SK-N-SH (cell line): ENCODE results near the gene YBX1. TPM values are rescaled to one million over a fixed set of nuclear protein-coding genes. Genes with fewer than 3 reads are reported as not detected.
"Not testable (repeated sequence)": the region's sequence is repeated elsewhere in the genome, so short reads cannot be mapped to it uniquely, and the experiment has no call there.

ENCODE experiments used
- CTCF ChIA-PET: fragments of 300-600, 350-600 bp; formaldehyde crosslinking; extraction: SDS; loops from one replicate; lab custom pipeline; 2021; lab: Yijun Ruan, JAX
- POLR2A ChIA-PET: fragments of 350-600 bp; sonication (Branson Sonifier 250); formaldehyde crosslinking; extraction: SDS; loops from one replicate; lab custom pipeline; 2020; ENCODE audit warnings: antibody characterized with exemption, inconsistent platforms; lab: Yijun Ruan, JAX
- DNase-seq: peaks from one replicate; pipeline ENCODE4 v3.0.0; 2012
- H2AFZ ChIP-seq: fragments of 200-600 bp; sonication (generic); 2 replicates; pipeline ENCODE4 v1.8.1; 2016; ENCODE audit warnings: antibody characterized with exemption, mild to moderate bottlenecking, low read depth
- H3F3A ChIP-seq: fragments of 200-600 bp; sonication (generic); replicated peaks from 2 replicates; pipeline ENCODE3; 2016; ENCODE audit warnings: antibody characterized with exemption, mild to moderate bottlenecking; ENCODE audit not compliant: insufficient read depth
- H3K27ac ChIP-seq, 2 experiments: fragments of 200-500 bp in 1 of 2; fragments of 200-600 bp in 1 of 2; sonication (Bioruptor generic) in 1 of 2; sonication (generic), shearing (Covaris generic) in 1 of 2; 2 replicates each; pipeline versions ENCODE4 v1.5.1 to v1.6.1; 2014 to 2016; ENCODE audit warnings: low read depth in 2 of 2, inconsistent platforms in 1 of 2, low read length in 1 of 2, mild to moderate bottlenecking in 1 of 2, mixed read lengths in 1 of 2
- H3K27me3 ChIP-seq: fragments of 200-600 bp; sonication (generic), shearing (Covaris generic); 2 replicates; pipeline ENCODE4 v1.6.1; 2016; ENCODE audit warnings: mixed run types; ENCODE audit not compliant: insufficient read depth
- H3K36me3 ChIP-seq, 2 experiments: fragments of 200-500 bp in 1 of 2; fragments of 200-600 bp in 1 of 2; sonication (Bioruptor generic) in 1 of 2; sonication (generic) in 1 of 2; replicated peaks in 1 of 2; 2 replicates each; pipeline versions ENCODE3 to v1.5.1; 2014 to 2016; ENCODE audit warnings: low read length in 1 of 2, mild to moderate bottlenecking in 1 of 2; ENCODE audit not compliant: insufficient read depth in 2 of 2, control insufficient read depth in 1 of 2
- H3K4me1 ChIP-seq, 2 experiments: fragments of 200-500 bp in 1 of 2; fragments of 200-600 bp in 1 of 2; sonication (Bioruptor generic) in 1 of 2; sonication (generic), shearing (Covaris generic) in 1 of 2; 2 replicates each; pipeline versions ENCODE4 v1.5.1 to v1.6.1; 2014 to 2016; ENCODE audit warnings: low read depth in 1 of 2, low read length in 1 of 2, mixed run types in 1 of 2; ENCODE audit not compliant: insufficient read depth in 2 of 2, control insufficient read depth in 1 of 2
- H3K4me2 ChIP-seq: fragments of 200-600 bp; sonication (generic), shearing (Covaris generic); 2 replicates; pipeline ENCODE4 v1.6.1; 2017; ENCODE audit warnings: mixed run types
- H3K4me3 ChIP-seq, 2 experiments: fragments of 200-500 bp in 1 of 2; fragments of 200-600 bp in 1 of 2; sonication (Bioruptor generic) in 1 of 2; sonication (generic), shearing (Covaris generic) in 1 of 2; 2 replicates each; pipeline versions ENCODE4 v1.5.1 to v1.8.1; 2014 to 2016; ENCODE audit warnings: low read depth in 2 of 2, inconsistent platforms in 1 of 2, low read length in 1 of 2, mild to moderate bottlenecking in 1 of 2, mixed read lengths in 1 of 2, moderate library complexity in 1 of 2
- H3K79me2 ChIP-seq: fragments of 200-600 bp; sonication (generic); 2 replicates; pipeline ENCODE4 v1.8.1; 2017; ENCODE audit warnings: mild to moderate bottlenecking; ENCODE audit not compliant: insufficient read depth
- H3K9ac ChIP-seq: fragments of 200-600 bp; sonication (generic); 2 replicates; pipeline ENCODE4 v1.6.1; 2017; ENCODE audit warnings: mixed run types
- H3K9me2 ChIP-seq: fragments of 200-600 bp; sonication (generic); 2 replicates; pipeline ENCODE4 v1.6.1; 2017; ENCODE audit warnings: mixed run types
- H3K9me3 ChIP-seq: fragments of 200-600 bp; sonication (generic); 2 replicates; pipeline ENCODE4 v1.6.1; 2017; ENCODE audit warnings: mixed run types, mild to moderate bottlenecking, moderate library complexity
- H4K20me1 ChIP-seq: fragments of 200-600 bp; sonication (generic); 2 replicates; pipeline ENCODE4 v1.6.1; 2017; ENCODE audit warnings: mild to moderate bottlenecking, mixed run types; ENCODE audit not compliant: insufficient read depth
- ELF1 ChIP-seq: IDR thresholded peaks from 2 replicates; pipeline ENCODE4 v1.4.0; 2012
- EZH2phosphoT487 ChIP-seq: fragments of 200-600 bp; sonication (generic); IDR thresholded peaks from 2 replicates; pipeline ENCODE4 v1.6.1; 2017; ENCODE audit warnings: low read depth, mixed run types, mild to moderate bottlenecking, antibody characterized with exemption, moderate library complexity, borderline replicate concordance
- FOSL2 ChIP-seq: IDR thresholded peaks from 2 replicates; pipeline ENCODE4 v1.4.0; 2012; ENCODE audit warnings: low read depth, mild to moderate bottlenecking, moderate library complexity, borderline replicate concordance
- GABPA ChIP-seq: IDR thresholded peaks from 2 replicates; pipeline ENCODE4 v1.4.0; 2012; ENCODE audit warnings: low read depth, mild to moderate bottlenecking
- GATA2 ChIP-seq: sonication (generic); formaldehyde crosslinking; IDR thresholded peaks from 2 replicates; pipeline ENCODE4 v1.5.0; 2020; ENCODE audit warnings: mild to moderate bottlenecking, missing genetic modification reagents
- IRF3 ChIP-seq: fragments of 150-350 bp; IDR thresholded peaks from 2 replicates; pipeline ENCODE4 v1.6.1; 2016; ENCODE audit warnings: mild to moderate bottlenecking, low read depth, low read length
- MEF2A ChIP-seq: IDR thresholded peaks from 2 replicates; pipeline ENCODE4 v1.4.0; 2012; ENCODE audit warnings: low read depth, borderline replicate concordance
- NRF1 ChIP-seq: IDR thresholded peaks from 2 replicates; pipeline ENCODE4 v1.6.1; 2012; ENCODE audit warnings: low read depth, mild to moderate bottlenecking, low read length
- PBX3 ChIP-seq: IDR thresholded peaks from 2 replicates; pipeline ENCODE4; 2012
- POLR2AphosphoS5 ChIP-seq: IDR thresholded peaks from 2 replicates; pipeline ENCODE4 v1.6.1; 2012; ENCODE audit warnings: low read depth, low read length
- RAD21 ChIP-seq: IDR thresholded peaks from 2 replicates; pipeline ENCODE4 v1.6.1; 2012; ENCODE audit warnings: mild to moderate bottlenecking, low read length
- REST ChIP-seq: IDR thresholded peaks from 2 replicates; pipeline ENCODE4 v1.6.1; 2012; ENCODE audit warnings: mild to moderate bottlenecking, low read depth, low read length, moderate library complexity
- TCF12 ChIP-seq: IDR thresholded peaks from 2 replicates; pipeline ENCODE4 v1.4.0; 2012
- USF1 ChIP-seq: IDR thresholded peaks from 2 replicates; pipeline ENCODE4 v1.4.0; 2012; ENCODE audit warnings: low read depth, borderline replicate concordance
- YY1 ChIP-seq: IDR thresholded peaks from 2 replicates; pipeline ENCODE4 v1.4.0; 2012; ENCODE audit warnings: low read depth, mild to moderate bottlenecking
- WGBS: methylation state at CpG from one replicate; pipeline ENCODE4 v1.1.6; 2017; ENCODE audit warnings: low lambda C conversion rate; 5-methylcytosine and 5-hydroxymethylcytosine counted together
- polyA plus RNA-seq, 3 experiments: library from polyadenylated mRNA; depleted of rRNA; stranded (reverse); fragments of >200 nt; gene quantifications; 2 replicates each; pipeline ENCODE4 v1.2.3, GENCODE V29; 2012

Gene YBX1
- polyA plus RNA-seq, 1 of the 3 experiments (the other 2 are of a cell fraction), result 592 TPM

- H3K4me1 ChIP-seq, result no peaks in the 10 kb centered on the region
- no peak overlapping the region for H2AFZ ChIP-seq
- no peaks in the 10 kb centered on the region for H3K27me3 ChIP-seq
- ChIA-PET CTCF (no interaction called here), POLR2A (no interaction called here)
- H3K9me2 ChIP-seq, result no peaks in the 10 kb centered on the region
- peaks cover 4 to 52% of the 10 kb centered on the region in 2 experiments for H3K36me3 ChIP-seq
- H3K9ac ChIP-seq, result no peak overlapping the region
- TF ChIP-seq NRF1, result no peak
- TF ChIP-seq REST, result no peak
- no peak for TF ChIP-seq ELF1
- TF ChIP-seq POLR2AphosphoS5, result no peak
- H3K4me2 ChIP-seq, result no peak overlapping the region
- H4K20me1 ChIP-seq, result no peaks in the 10 kb centered on the region
- no peak overlapping the region for H3K27ac ChIP-seq
- H3K79me2 ChIP-seq, result peaks cover 37% of the 10 kb centered on the region
- H3K4me3 ChIP-seq, result no peak overlapping the region
- DNase-seq, result no peak
- H3F3A ChIP-seq, result peaks cover 5% of the 10 kb centered on the region
- H3K9me3 ChIP-seq, result peaks cover 13% of the 10 kb centered on the region; the same call in 1 of the 2 replicates
Measured at GRCh38 chr1:42713293-42713692, 31.1 kb downstream of the YBX1 start.

- Histone ChIP-seq H3K36me3 (peaks cover 4 to 51% of the 10 kb centered on the region in 2 experiments), H3K79me2 (peaks cover 37% of the 10 kb centered on the region), H3K9me3 (peaks cover 13% of the 10 kb centered on the region; the same call in 1 of the 2 replicates)
- H3K4me2 ChIP-seq, H3K9me2 ChIP-seq, H2AFZ ChIP-seq, CTCF ChIA-PET, H3F3A ChIP-seq, H3K4me3 ChIP-seq, H3K4me1 ChIP-seq, DNase-seq, H3K27ac ChIP-seq, H3K9ac ChIP-seq, POLR2A ChIA-PET, H4K20me1 ChIP-seq, H3K27me3 ChIP-seq: not testable (repeated sequence)
Measured at GRCh38 chr1:42714441-42714840, 32.2 kb downstream of the YBX1 start.

GRCh38 chr1:42720868-42721267 is 38.6 kb downstream of the YBX1 start:
- Histone ChIP-seq H3K79me2 (no peaks in the 10 kb centered on the region), H3K27ac (no peak overlapping the region), H3K9me2 (no peaks in the 10 kb centered on the region), H3K27me3 (no peaks in the 10 kb centered on the region), H3K4me1 (no peaks in the 10 kb centered on the region), H4K20me1 (no peaks in the 10 kb centered on the region), H3K36me3 (no peaks in the 10 kb centered on the region), H3K4me2 (no peak overlapping the region), H2AFZ (no peak overlapping the region), H3K4me3 (no peak overlapping the region), H3F3A (no peaks in the 10 kb centered on the region), H3K9me3 (no peaks in the 10 kb centered on the region), H3K9ac (no peak overlapping the region)
- ChIA-PET POLR2A (no interaction called here), CTCF (interaction anchor here (0.7 to 2.1 kb wide), 3 partner anchors 10 to 357 kb away, joined by 3 to 7 read pairs (median 3); no protein-coding TSS in a partner anchor)
- DNase-seq, result no peak
- WGBS, result 94% methylated on average over 1 of the region's 1 CpG
- TF ChIP-seq USF1 (no peak), POLR2AphosphoS5 (no peak), MEF2A (no peak), FOSL2 (no peak), GATA2 (no peak), IRF3 (no peak), PBX3 (no peak), YY1 (no peak), GABPA (no peak), TCF12 (no peak), RAD21 (no peak), EZH2phosphoT487 (no peak)
